ENCODE data around the gene SLC25A21.
"Not testable (repeated sequence)": the region's sequence is repeated elsewhere in the genome, so short reads cannot be mapped to it uniquely, and the experiment has no call there.

The SLC25A21 gene

GRCh38 chr14:37036669-37037341 is 135.6 kb downstream of the SLC25A21 start:
- DNase-seq: no peak

GRCh38 chr14:37035401-37035800 is 137.0 kb downstream of the SLC25A21 start:
- DNase-seq: no peak

DNA sequence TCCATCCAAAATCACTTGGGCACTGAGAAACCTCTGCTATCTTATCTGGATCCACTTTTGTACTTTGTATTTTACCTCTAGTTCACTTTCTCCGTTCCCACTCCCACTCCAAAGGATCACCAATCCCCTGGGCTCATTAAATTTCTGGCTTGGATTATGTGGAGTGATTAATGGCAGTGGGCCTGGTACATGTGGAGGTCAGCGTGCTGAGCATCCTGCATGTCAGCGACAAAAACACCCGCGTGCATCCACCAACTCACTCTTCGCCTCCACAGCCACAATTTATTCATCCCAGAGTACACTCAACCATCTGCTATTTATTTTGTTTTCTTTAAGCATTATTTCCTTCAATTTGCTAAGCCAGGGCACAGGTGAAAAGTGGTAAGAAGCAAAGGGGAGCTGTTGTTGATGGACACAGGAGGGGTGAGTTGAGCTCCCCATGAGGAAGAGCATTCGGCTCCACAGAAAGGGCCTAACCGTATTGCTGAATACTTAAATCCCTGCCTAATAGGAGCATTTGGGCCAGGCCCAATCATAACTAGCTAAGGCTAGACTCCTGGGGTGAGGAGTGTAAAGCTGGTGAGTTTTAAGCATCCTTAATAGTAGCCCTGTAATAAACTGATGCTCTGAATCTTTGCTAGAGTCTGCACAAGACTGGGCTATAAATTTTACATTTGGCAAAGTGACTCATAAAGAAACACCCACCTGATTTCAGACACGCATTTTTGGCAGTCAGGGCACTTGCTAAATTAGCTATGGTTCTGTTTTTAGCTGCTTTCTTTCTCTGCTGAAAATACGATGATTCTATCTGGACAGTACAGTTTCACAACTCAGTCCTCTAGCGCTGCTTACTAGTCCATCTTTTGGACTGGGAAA is 137.8 kb downstream of the SLC25A21 start:
- DNase-seq: no peak

DNA sequence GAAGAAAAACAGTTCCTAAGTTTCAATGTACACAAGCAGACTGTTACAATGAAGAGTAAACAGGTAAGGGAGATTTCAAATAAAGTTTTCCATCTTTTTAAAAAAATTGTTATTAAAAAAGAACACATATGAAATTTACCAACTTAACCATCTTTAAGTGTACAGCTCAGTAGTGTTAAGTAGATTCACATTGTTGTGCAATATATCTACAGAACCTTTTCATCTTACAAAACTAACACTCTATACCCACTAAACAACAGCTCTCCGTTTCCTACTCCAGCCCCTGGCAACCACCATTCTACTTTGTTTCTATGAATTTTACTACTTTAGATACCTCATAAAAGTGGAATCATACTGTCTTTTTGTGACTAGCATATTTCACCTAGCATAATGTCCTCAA is 139.5 kb downstream of the SLC25A21 start:
- DNase-seq: no peak

GRCh38 chr14:37027188-37027824 is 145.1 kb downstream of the SLC25A21 start:
- no peak for DNase-seq

DNA sequence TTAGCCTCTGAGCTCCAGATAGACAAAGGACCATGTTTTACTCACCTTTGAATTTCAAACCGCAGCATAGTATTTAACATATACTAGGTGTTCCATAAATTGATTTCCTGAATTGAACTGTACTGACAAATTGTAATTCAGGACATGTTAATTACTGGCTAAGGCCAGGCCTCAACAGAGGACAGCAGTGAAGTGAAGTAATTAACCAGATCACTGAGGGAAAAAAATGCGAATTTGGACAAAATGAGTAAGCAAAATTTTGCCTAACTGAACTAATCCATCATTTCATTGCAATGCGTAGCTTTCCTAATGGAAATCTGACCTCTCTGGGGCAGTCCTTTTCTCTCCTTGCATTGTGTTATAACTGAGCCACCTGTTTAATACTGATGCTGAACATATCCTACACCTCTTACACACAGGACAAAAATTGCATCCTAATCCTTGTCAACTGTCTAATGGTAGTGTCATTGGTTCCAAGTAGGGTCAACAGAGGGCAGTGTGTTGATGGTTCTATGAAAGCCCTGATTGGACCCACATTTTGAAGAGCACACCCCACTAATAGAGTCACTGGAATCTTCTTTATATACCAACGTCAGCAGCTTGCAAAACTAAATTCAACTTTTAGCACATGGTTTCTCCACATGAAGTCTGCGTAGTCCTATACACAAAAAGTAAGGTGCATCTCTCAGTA is 148.4 kb downstream of the SLC25A21 start:
- no peak for DNase-seq

DNA sequence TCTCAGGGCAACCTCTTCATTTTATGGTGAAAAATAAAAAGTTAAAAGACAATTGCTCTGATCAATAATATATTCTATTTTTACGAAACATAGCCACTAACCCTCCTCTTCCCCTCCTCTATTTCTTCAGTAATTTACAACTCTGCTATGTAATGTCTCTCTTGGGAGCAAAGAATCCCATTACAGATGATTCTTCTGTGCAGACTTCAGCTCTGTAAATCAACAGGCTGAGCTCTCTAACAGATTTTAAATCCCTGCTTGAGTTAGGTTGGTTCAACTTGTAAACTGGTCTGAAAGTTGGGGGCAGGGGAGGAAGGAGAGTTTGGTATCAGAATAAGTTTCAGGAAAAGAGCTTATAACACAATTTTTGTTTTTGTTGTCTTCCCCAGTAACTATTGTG is 151.0 kb downstream of the SLC25A21 start:
- DNase-seq: no peak

- DNase-seq: no peak
Observed at GRCh38 chr14:37019488-37019887, 152.9 kb downstream of the SLC25A21 start.

DNA sequence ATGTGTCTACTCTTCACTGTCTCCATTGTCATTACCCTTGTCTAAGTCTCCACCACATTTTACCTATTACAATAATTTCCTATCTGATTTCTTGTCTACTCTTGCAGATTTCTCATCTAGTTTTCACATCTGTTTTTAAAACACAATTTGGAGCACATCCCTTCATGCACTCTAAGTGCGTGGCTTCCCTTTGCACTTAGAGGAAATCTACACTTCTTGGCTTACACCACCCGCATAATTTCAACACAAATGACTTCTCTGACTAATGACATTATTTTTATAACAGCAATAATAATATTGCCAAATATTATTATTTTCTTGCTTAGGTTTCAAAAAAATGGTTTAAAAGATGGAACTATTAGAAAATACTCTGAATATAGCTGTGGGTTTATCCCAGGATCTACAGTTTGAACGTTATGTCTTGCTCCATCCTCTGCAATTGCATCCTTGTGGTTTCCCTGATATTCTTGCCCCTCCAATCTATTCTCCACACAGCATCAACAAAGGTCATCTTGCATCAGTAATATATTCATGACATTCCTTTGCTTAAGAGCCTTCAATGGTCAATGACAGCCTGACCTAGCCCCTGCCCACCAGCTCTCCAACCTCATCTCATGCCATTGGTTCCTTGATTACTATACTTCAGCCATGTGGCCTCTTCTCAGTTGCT is 153.7 kb downstream of the SLC25A21 start:
- no peak for DNase-seq

DNA sequence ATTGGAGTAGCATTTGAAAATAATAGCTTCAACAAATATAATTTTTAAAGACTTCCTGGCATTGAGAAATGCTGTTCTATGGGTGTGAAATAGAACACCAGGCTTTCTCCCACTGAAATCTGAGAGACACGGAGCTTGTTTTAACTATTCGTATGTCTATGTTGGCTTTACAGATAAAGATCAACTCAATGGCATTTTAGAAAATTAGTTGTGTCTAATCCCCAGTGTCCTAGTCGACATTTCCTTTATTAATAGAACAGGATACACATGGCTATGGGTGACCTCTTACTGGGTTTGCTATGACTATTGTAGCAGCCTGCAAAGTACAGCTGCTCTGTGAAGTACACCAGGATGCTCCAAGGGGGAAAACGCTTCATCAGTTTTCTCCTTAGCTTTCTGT is 159.3 kb downstream of the SLC25A21 start:
- DNase-seq: no peak

DNA sequence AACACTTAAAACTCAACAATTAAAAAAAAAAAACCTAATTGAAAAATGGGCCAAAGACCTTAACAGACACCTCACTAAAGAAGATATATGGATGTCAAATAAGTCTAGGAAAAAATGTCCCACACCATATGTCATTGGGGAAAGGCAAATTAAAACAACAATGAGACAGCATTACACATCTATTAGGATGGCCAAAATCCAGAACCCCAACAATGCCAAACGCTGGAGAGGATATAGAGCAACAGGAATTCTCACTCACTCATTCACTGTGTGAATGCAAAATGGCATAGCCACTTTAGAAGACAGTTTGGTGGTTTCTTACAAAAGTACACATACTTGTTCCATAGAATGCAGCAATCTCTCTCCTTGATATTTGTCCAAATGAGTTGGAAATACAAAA is 173.7 kb downstream of the SLC25A21 start:
- DNase-seq: no peak

DNA sequence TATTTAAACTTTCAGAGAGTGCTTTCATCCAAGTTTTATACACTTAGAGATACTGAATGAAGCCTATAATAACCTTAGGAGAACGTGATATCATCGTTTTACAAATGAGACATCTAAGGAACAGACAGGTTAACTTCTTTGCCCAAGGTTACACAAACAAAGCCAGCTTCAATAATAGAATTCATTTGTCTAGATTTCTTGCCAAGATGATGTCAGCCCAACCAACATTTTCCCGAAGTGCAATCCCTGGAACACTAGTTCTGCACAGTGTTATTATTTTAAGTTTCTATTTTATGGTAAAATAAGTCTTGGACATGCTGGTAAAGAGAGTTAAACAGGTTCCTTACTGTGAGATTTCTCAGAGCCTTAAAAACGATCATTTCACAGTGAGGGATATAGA is 174.6 kb downstream of the SLC25A21 start:
- DNase-seq: no peak

DNA sequence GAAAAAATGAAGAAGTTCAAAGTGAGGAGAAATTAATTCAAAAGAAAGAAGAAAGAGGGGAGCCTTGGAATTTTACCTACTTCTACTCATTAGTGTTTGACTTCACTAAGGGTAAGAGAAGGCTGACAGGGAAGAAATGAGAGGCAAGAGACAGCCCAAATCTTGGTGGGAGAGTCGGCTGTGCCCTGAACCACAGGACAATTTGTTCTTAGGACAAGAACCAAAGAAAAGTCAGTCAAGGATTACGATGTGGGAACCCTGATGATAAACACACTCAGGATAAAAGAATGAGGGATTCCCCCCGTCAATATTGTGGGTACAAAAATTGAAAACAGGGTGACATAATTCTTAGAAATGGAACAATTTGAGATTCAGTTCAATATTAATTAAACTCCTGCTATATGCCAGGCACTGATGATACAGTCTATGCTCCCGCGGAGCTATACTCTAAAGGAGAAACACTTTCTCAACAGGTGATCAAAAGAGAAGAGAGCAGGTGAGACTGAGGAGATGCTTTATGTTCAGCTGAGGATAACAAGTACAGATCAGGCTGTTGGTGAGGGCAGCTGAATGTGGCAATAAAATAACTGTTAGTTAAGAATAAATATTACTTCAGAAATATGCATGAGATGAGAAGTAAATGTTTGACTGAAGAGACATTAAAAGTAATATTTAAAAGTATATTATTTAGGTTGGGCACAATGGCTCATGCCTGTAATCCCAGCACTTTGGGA is 175.4 kb downstream of the SLC25A21 start:
- no peak for DNase-seq

DNA sequence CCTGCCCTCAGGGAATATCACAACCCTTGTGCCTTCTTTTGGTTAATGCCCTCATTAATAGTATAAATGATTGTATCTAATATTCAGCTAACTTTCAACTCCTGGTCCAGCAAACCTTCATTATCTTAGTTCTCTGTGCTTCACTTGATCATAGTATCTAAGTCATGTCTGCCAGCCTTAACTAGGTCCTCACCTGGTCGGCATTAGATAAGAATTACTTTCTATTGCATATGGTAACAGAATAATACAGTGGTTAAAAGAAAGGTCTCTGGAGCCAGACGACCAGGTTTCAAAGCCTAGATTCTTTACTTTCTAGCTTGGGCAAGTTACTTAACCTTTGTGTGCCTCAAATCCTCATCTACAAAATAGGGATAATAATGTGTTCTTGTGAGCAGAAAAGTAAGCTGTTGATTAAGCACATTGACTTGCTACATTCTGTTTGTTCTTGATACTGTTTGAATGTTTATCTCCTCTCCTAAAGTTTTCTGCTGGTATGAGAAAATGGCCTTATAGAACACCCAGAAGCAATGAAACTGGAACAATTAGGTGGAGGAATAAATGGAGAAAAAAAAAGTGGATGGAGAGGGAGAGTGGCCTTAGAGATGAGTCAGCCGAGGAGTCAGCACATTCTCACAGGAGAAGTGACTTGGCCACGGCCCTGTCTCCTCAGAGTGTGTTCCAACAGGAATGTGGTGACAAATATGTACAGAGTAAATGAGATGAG is 176.1 kb downstream of the SLC25A21 start:
- no peak for DNase-seq

DNA sequence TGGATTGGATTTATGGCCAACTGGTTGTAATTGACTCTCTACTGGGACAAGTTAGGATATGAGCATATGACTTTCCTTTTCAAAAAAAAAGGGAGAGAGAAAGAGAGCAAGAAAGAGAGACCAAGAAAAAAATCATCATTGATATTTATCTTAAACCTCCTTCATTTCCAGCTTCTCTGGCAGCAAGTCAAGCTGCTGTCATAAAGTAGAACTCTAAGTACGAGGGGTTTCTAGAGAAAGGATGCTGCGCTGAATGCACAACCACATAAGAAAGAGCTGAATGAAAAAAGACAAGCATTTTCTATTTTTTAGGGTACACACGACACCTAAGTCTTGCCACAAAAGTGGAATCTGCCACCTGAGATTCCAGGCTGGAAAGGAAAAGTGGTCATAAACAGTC is 182.6 kb downstream of the SLC25A21 start:
- DNase-seq: no peak

- no peak for DNase-seq
Observed at GRCh38 chr14:36988989-36989388, 183.4 kb downstream of the SLC25A21 start.

DNA sequence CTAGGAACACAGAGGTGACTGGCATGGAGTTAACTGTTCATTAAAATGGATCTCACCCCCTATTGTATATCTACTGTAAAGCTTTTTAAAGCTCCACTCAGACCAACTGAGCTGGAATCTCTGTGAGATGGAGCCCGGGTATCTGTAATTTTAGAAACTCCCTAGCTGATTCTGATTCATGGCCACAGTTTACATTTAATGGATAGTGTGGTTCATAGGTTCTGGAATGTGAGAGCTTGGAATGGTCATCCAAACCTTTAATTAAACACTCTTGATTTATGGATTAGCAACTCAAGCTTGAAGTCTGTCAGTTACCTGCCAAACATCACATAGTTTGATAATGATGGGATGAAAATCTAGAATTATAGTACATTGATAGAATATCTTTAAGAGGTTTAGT is 183.8 kb downstream of the SLC25A21 start:
- no peak for DNase-seq

DNA sequence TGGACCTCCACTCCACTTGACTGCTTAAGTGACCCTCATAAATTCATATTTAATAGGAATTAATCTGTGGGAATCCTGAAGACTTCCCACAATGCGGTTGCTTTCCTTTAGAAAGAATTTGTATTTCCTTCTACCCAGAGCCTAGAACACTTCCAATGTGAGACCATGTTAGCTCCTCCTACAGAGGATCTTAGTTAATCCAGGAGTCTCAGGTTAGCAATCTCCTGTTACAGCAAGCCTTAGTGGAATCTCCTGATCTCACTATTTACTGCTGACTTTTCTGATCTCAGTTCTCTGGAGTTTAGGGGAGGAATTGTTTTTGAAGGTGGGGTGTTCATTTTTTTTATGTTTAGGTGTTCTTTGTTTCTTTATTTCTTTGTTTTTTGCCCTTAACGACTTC is 186.0 kb downstream of the SLC25A21 start:
- no peak for DNase-seq

- DNase-seq: no peak
Observed at GRCh38 chr14:36981832-36982529, 190.4 kb downstream of the SLC25A21 start.

DNA sequence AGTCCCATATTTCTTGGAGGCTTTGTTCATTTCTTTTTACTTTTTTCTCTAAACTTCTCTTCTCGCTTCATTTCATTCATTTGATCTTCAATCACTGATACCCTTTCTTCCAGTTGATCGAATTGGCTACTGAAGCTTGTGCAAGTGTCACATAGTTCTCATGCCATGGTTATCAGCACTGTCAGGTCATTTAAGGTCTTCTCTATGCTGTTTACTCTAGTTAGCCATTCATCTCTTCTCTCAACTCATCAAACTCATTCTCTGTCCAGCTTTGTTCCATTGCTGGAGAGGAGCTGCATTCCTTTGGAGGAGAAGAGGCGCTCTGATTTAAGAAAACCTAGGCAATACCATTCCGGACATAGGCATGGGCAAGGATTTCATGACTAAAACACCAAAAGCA is 192.0 kb downstream of the SLC25A21 start:
- DNase-seq: not testable (repeated sequence)

DNA sequence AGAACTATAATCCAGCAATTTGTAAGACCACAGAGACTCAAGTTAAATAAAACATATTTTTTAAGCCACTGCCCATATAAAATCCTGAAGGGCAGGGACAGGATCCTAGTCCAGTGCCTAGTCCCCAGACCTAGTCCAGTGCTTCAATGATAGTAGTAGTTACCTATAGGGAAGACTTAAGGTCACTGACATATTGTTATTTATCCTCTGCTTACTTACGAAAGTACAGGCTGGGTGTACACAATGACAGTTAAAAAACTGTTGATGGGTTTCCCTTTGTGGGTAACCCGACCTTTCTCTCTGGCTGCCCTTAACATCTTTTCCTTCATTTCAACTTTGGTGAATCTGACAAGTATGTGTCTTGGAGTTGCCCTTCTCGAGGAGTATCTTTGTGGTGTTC is 192.5 kb downstream of the SLC25A21 start:
- no peak for DNase-seq
